ENCODE results near the gene SAMD14.
A peak's percentile ranks its signal among the peaks of the same experiment; 100 is the strongest.

SAMD14 gene

GRCh38 chr17:50130559-50131305 lies 772 bp upstream of the SAMD14 start:
- DNase-seq, result no peak

- DNase-seq, result no peak
These were observed 620 bp downstream of the SAMD14 start for GRCh38 chr17:50129353-50129727.

- no peak for DNase-seq
These were observed 1.3 kb downstream of the SAMD14 start for GRCh38 chr17:50128441-50129352.

- DNase-seq, result peak; percentile 55
These were observed 2.1 kb downstream of the SAMD14 start for GRCh38 chr17:50127697-50128361.

- DNase-seq, result no peak
These were observed 4.5 kb downstream of the SAMD14 start for GRCh38 chr17:50125420-50125997.

- no peak for DNase-seq
These were observed 6.2 kb downstream of the SAMD14 start for GRCh38 chr17:50123649-50124349.

- DNase-seq, result no peak
These were observed 7.0 kb downstream of the SAMD14 start for GRCh38 chr17:50122945-50123344.

- DNase-seq, result no peak
These were observed 9.3 kb downstream of the SAMD14 start for GRCh38 chr17:50120475-50121253.

- no peak for DNase-seq
These were observed 11.1 kb downstream of the SAMD14 start for GRCh38 chr17:50118828-50119218.

GRCh38 chr17:50118076-50118827 lies 11.7 kb downstream of the SAMD14 start:
- DNase-seq, result no peak

- DNase-seq, result peak; percentile 48
These were observed 12.5 kb downstream of the SAMD14 start for GRCh38 chr17:50117202-50118051.

GRCh38 chr17:50115756-50116155 lies 14.2 kb downstream of the SAMD14 start:
- no peak for DNase-seq

- peak; percentile 76 for DNase-seq
These were observed 15.1 kb downstream of the SAMD14 start for GRCh38 chr17:50114849-50115357.

- no peak for DNase-seq
These were observed 15.6 kb downstream of the SAMD14 start for GRCh38 chr17:50114401-50114800.

GRCh38 chr17:50113624-50114320 lies 16.2 kb downstream of the SAMD14 start:
- no peak for DNase-seq

GRCh38 chr17:50112694-50113093 lies 17.3 kb downstream of the SAMD14 start:
- DNase-seq, result no peak

GRCh38 chr17:50111673-50112655 lies 18.0 kb downstream of the SAMD14 start:
- no peak for DNase-seq

All from hematopoietic multipotent progenitor cell treated with erythropoietin and hydrocortisone succinate and interleukin-3 and kit ligand, for 8 days (in vitro differentiated cells).